Middle frontal gyrus (tissue), 1 donor: ENCODE measurements around the gene GUCY2D.

ENCODE experiments used
- DNase-seq: peaks from one replicate; pipeline ENCODE4 v3.0.0-alpha.2; 2015; ENCODE audit warnings: low spot score; ENCODE audit errors: extremely low spot score

Gene GUCY2D

GRCh38 chr17:7992516-7992915 is 9.9 kb upstream of the GUCY2D start:
- no peak for DNase-seq

GRCh38 chr17:7992924-7993323 is 9.5 kb upstream of the GUCY2D start:
- no peak for DNase-seq

- DNase-seq: no peak
These were observed 8.3 kb upstream of the GUCY2D start for GRCh38 chr17:7993972-7994589.

- DNase-seq: no peak
These were observed 6.7 kb upstream of the GUCY2D start for GRCh38 chr17:7995724-7996123.

GRCh38 chr17:7997186-7997585 is 5.2 kb upstream of the GUCY2D start:
- no peak for DNase-seq

GRCh38 chr17:8002721-8003593 is 542 bp downstream of the GUCY2D start:
- no peak for DNase-seq

GRCh38 chr17:8003594-8004181 is 1.3 kb downstream of the GUCY2D start:
- no peak for DNase-seq

GRCh38 chr17:8004899-8005298 is 2.5 kb downstream of the GUCY2D start:
- no peak for DNase-seq

- DNase-seq: no peak
These were observed 2.9 kb downstream of the GUCY2D start for GRCh38 chr17:8005357-8005756.

- no peak for DNase-seq
These were observed 3.7 kb downstream of the GUCY2D start for GRCh38 chr17:8005967-8006730.

- no peak for DNase-seq
These were observed 4.6 kb downstream of the GUCY2D start for GRCh38 chr17:8006836-8007680.

- DNase-seq: no peak
These were observed 5.4 kb downstream of the GUCY2D start for GRCh38 chr17:8007836-8008235.

- DNase-seq: no peak
These were observed 9.7 kb downstream of the GUCY2D start for GRCh38 chr17:8012045-8012580.

GRCh38 chr17:8012996-8013640 is 10.7 kb downstream of the GUCY2D start:
- DNase-seq: no peak

- DNase-seq: no peak
These were observed 11.5 kb downstream of the GUCY2D start for GRCh38 chr17:8013731-8014557.

- no peak for DNase-seq
These were observed 12.1 kb downstream of the GUCY2D start for GRCh38 chr17:8014558-8014850.

GRCh38 chr17:8015236-8015956 is 13.0 kb downstream of the GUCY2D start:
- no peak for DNase-seq

GRCh38 chr17:8015957-8016631 is 13.7 kb downstream of the GUCY2D start:
- DNase-seq: no peak
